Panc1 (cell line): ENCODE measurements around the gene MTA3. TPM values are rescaled to one million over a fixed set of nuclear protein-coding genes. Genes with fewer than 3 reads are reported as not detected.

Source experiments
- ATAC-seq: fragments of 200-7000 bp; cut with Tn5 transposase; 2 replicates; pipeline ENCODE4 v1.9.1; 2020; ENCODE audit warnings: mild to moderate bottlenecking, moderate library complexity
- BruUV-seq: library from RNA; stranded (reverse); fragments of 400-500 nt; replicated peaks from 2 replicates; lab custom pipeline; 2021; lab: Mats Ljungman, UMichigan
- CTCF ChIA-PET: fragments of 300-600 bp; sonication (Branson Sonifier 250); formaldehyde crosslinking; loops from one replicate; lab custom pipeline; 2022; ENCODE audit warnings: antibody characterized with exemption; lab: Charles Lee
- POLR2A ChIA-PET: fragments of 300-600 bp; sonication (Branson Sonifier 250); formaldehyde crosslinking; loops from one replicate; lab custom pipeline; 2022; ENCODE audit warnings: antibody characterized with exemption; lab: Charles Lee
- DNase-seq: peaks from one replicate; pipeline ENCODE4 v3.0.0-alpha.2; 2010; ENCODE audit warnings: low read depth, low spot score
- H3K27ac ChIP-seq: 2 replicates; pipeline ENCODE4 v1.5.1; 2011; ENCODE audit warnings: mild to moderate bottlenecking, low read length, inconsistent platforms
- H3K27me3 ChIP-seq: fragments of 200-500 bp; sonication (Bioruptor generic); 2 replicates; pipeline ENCODE4 v1.6.0; 2014; ENCODE audit warnings: low read length, inconsistent platforms; ENCODE audit not compliant: control insufficient read depth, insufficient read depth
- H3K36me3 ChIP-seq: fragments of 200-500 bp; sonication (Bioruptor generic); 2 replicates; pipeline ENCODE4 v1.5.1; 2014; ENCODE audit warnings: inconsistent platforms, mild to moderate bottlenecking, low read length, moderate library complexity; ENCODE audit not compliant: control insufficient read depth, insufficient read depth
- H3K4me1 ChIP-seq: 2 replicates; pipeline ENCODE4 v1.5.1; 2011; ENCODE audit warnings: inconsistent platforms, mild to moderate bottlenecking, low read length, moderate library complexity; ENCODE audit not compliant: control insufficient read depth, insufficient read depth
- H3K4me3 ChIP-seq, 2 experiments: 2 replicates each; pipeline ENCODE4 v1.5.1; 2011 to 2012; ENCODE audit warnings: low read depth in 2 of 2, low read length in 2 of 2, mild to moderate bottlenecking in 2 of 2, inconsistent platforms in 1 of 2, moderate library complexity in 1 of 2
- H3K9me3 ChIP-seq: fragments of 200-500 bp; sonication (Bioruptor generic); 2 replicates; pipeline ENCODE4 v1.5.1; 2014; ENCODE audit warnings: low read depth, mild to moderate bottlenecking, inconsistent platforms, low read length, moderate library complexity; ENCODE audit not compliant: control insufficient read depth, insufficient read depth
- CTCF ChIP-seq: fragments of 450-650 bp; IDR thresholded peaks from 2 replicates; pipeline ENCODE4 v1.5.1; 2017; ENCODE audit warnings: mild to moderate bottlenecking
- POLR2AphosphoS5 ChIP-seq: IDR thresholded peaks from 2 replicates; pipeline ENCODE4 v1.6.1; 2012; ENCODE audit warnings: mild to moderate bottlenecking, low read depth, low read length, moderate library complexity
- SIN3A ChIP-seq: IDR thresholded peaks from 2 replicates; pipeline ENCODE4 v1.6.1; 2012; ENCODE audit warnings: low read depth, mild to moderate bottlenecking, low read length, moderate library complexity, borderline replicate concordance; ENCODE audit not compliant: insufficient read depth
- TCF7L2 ChIP-seq: IDR thresholded peaks from 2 replicates; pipeline ENCODE4 v1.6.1; 2011; ENCODE audit warnings: mild to moderate bottlenecking, low read depth, low read length, inconsistent platforms
- in situ Hi-C: cut with HindIII; loops from 2 replicates; pipeline ENCODE4 v1.10.0; 2016; ENCODE audit warnings: low sequenced_read_pairs, low pct_unique_long_range_greater_than_20kb
- intact Hi-C: fragments of 100-400 bp; cut with micrococcal nuclease; formaldehyde crosslinking; loops from one replicate; pipeline ENCODE4 v1.10.0; 2022; ENCODE audit not compliant: unreplicated experiment
- total RNA-seq: library from RNA; stranded (reverse); gene quantifications from one replicate; pipeline ENCODE4 v1.2.1, GENCODE V29; 2021; ENCODE audit not compliant: unreplicated experiment
- TF ChIP-seq, protein P1 (sequence below), 2 experiments: IDR thresholded peaks; 2 replicates each; pipeline ENCODE4 v1.6.1; 2011 to 2012; ENCODE audit warnings: low read depth in 2 of 2, control low read depth in 1 of 2, low read length in 1 of 2, mild to moderate bottlenecking in 1 of 2, moderate library complexity in 1 of 2; ENCODE audit not compliant: insufficient read depth in 1 of 2

The MTA3 gene
- total RNA-seq, 1 experiment from 2014 or later = 65.6 TPM

GRCh38 chr2:42786561-42787345 lies 218.3 kb downstream of the MTA3 start:
- no peaks in the 10 kb centered on the region for H3K4me1 ChIP-seq
- intact Hi-C loops = no loop called here
- TF ChIP-seq POLR2AphosphoS5 (no peak), SIN3A (no peak), CTCF (no peak), TCF7L2 (no peak)
- TF ChIP-seq, protein P1, sequence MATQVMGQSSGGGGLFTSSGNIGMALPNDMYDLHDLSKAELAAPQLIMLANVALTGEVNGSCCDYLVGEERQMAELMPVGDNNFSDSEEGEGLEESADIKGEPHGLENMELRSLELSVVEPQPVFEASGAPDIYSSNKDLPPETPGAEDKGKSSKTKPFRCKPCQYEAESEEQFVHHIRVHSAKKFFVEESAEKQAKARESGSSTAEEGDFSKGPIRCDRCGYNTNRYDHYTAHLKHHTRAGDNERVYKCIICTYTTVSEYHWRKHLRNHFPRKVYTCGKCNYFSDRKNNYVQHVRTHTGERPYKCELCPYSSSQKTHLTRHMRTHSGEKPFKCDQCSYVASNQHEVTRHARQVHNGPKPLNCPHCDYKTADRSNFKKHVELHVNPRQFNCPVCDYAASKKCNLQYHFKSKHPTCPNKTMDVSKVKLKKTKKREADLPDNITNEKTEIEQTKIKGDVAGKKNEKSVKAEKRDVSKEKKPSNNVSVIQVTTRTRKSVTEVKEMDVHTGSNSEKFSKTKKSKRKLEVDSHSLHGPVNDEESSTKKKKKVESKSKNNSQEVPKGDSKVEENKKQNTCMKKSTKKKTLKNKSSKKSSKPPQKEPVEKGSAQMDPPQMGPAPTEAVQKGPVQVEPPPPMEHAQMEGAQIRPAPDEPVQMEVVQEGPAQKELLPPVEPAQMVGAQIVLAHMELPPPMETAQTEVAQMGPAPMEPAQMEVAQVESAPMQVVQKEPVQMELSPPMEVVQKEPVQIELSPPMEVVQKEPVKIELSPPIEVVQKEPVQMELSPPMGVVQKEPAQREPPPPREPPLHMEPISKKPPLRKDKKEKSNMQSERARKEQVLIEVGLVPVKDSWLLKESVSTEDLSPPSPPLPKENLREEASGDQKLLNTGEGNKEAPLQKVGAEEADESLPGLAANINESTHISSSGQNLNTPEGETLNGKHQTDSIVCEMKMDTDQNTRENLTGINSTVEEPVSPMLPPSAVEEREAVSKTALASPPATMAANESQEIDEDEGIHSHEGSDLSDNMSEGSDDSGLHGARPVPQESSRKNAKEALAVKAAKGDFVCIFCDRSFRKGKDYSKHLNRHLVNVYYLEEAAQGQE (IDR thresholded peaks at IDR 0.05; ENCODE audit: insufficient read depth in 1 of 2, low read depth in 2 of 2, low read length in 1 of 2) = no peak
- no TSS peak for BruUV-seq
- in situ Hi-C loops = no loop called here
- no peak for DNase-seq
- H3K4me3 ChIP-seq = no peak overlapping the region
- CTCF ChIA-PET = interaction anchor here (0.7 kb wide), 1 partner anchor 10 kb away, joined by 3 read pairs; no protein-coding TSS in a partner anchor
- H3K9me3 ChIP-seq = no peaks in the 10 kb centered on the region
- no peaks in the 10 kb centered on the region for H3K36me3 ChIP-seq
- no peak overlapping the region for H3K27ac ChIP-seq
- H3K27me3 ChIP-seq = no peaks in the 10 kb centered on the region
- no peak for ATAC-seq
- POLR2A ChIA-PET = interaction anchor here (0.6 kb wide), 1 partner anchor 11 kb away, joined by 3 read pairs; no protein-coding TSS in a partner anchor

GRCh38 chr2:42787424-42787787 lies 219.0 kb downstream of the MTA3 start:
- ChIA-PET POLR2A (interaction anchor here (0.6 kb wide), 1 partner anchor 12 kb away, joined by 3 read pairs; no protein-coding TSS in a partner anchor), CTCF (no interaction called here)
- no peaks in the 10 kb centered on the region for H3K4me1 ChIP-seq
- in situ Hi-C loops (no loop called here), intact Hi-C loops (no loop called here)
- H3K27ac ChIP-seq = no peak overlapping the region
- H3K4me3 ChIP-seq = no peak overlapping the region
- H3K27me3 ChIP-seq = no peaks in the 10 kb centered on the region
- TF ChIP-seq CTCF = no peak
- H3K9me3 ChIP-seq = no peaks in the 10 kb centered on the region
- DNase-seq = no peak
- no peak for ATAC-seq
- no peaks in the 10 kb centered on the region for H3K36me3 ChIP-seq
- no TSS peak for BruUV-seq
